Activated CD4-positive, alpha-beta T cell treated with anti-CD3 and anti-CD28 coated beads, Interleukin-2, amount 50 U/mL, for 1 hour (primary cell): ENCODE results near the gene POGZ.
"Not testable (repeated sequence)": the region's sequence is repeated elsewhere in the genome, so short reads cannot be mapped to it uniquely, and the experiment has no call there.

Experiments
- DNase-seq: peaks from one replicate; pipeline ENCODE4 v3.0.0-alpha.2; 2020

POGZ gene

DNA sequence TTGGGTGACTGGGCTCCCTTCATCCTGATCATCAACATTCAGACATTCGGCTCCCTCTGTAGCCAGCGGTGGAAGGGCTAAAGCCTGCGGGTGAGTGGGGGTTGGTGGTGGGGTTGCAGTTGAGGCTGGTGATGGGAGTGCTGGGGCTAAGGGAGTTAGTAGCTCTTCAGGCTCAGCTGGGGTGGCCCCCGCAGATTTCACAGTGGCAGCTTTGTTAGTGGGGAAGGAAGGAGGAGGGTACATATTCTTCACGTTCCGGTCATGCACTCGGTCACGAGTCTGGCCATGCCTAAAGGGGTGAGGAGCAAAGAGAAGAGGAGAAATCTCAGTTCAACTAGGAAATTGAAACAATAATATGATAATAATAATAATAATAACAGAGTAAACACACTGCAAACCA, 53.1 kb downstream of the POGZ start:
- DNase-seq = no peak

DNA sequence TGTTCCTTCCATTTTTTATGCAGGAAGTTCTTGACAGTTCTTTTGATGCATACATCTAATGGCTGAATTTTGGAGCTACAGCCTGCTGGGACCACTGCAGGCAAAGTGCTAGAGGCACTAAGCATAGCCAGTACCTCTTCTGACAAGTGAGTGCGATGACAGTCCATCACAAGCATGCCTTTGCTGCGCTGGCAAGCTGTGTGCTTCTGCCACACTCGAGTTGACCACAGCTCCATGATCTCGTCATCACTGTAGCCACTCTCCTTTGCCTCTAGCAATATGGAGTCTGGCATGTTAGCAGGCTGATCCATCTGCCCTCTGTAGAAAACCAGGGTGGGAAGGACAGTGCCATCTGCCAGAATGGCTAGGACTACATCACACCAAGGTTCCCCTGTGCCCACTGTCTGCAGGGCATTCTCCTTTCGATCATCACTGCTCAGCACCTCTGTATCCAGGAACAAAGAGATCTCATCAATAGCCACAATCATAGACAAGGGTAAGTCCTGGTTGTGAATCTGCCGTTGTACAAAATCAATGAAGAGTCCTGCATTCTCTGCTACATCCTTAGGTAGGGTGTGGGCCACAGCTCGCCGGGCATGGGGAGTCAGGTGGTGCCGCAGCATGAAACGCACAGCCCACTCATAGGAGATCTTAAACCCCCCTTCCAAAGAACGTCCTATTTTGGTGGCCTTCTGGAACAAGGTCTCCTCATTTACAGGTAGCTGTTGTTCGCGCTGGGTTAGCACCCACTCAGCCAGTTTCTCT, 53.9 kb downstream of the POGZ start:
- no peak for DNase-seq

DNA sequence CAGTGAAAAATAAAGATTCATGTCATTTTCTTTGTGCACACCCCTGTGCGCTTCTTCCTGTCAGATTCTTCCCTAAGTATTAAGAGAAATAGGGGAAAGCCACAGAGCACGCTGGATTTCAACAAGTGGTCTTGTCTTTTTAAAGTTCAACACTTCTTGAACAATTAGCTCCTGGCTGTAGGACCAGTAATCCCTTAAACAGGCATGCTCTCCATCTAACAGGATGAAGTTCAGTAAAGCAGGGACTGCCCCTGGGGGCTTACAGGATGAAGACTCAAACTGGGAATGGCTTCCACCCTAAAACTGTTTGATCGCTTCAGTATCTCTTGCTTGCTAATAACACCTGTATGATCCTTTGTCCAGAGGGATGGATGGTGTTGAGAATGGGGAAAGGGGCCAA, 55.7 kb downstream of the POGZ start:
- DNase-seq = no peak

DNA sequence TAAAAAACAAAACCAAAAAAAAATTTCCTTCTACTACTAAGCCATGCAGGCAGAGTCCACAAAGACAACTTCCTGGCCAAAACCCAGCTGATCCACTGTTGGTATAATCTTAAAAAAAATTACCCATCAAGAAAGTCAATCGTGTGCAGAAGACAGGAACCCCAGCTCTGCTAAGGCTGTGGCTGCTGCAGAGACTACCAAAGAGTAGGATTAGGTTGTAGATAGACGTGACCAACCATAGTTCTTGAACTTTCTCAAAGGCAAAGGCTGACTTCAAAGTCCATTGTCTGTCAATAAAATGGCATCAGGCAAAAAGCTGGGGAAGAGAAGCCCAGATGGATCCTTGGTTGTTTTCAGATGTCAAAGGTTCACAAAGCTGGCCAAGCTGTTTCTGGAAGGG, 56.5 kb downstream of the POGZ start:
- no peak for DNase-seq

DNA sequence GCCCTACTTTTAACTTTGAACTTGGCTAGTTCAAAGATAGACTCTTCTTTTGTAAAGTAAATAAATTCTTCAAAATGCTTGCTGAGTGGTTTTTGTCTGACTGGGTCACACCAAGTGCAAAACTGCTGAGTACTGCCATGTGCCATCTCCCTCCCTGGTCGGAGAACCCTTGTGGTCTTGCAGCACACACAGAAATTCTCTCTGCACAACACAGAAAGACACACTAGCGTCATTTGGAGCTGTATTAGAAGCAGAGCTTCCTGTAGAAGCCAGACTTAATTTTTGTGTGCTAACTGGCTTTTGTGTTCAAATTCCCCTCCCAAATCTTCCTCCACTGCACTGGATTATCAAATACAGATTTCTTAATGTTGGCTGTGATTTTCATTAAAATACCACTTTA, 57.4 kb downstream of the POGZ start:
- no peak for DNase-seq

DNA sequence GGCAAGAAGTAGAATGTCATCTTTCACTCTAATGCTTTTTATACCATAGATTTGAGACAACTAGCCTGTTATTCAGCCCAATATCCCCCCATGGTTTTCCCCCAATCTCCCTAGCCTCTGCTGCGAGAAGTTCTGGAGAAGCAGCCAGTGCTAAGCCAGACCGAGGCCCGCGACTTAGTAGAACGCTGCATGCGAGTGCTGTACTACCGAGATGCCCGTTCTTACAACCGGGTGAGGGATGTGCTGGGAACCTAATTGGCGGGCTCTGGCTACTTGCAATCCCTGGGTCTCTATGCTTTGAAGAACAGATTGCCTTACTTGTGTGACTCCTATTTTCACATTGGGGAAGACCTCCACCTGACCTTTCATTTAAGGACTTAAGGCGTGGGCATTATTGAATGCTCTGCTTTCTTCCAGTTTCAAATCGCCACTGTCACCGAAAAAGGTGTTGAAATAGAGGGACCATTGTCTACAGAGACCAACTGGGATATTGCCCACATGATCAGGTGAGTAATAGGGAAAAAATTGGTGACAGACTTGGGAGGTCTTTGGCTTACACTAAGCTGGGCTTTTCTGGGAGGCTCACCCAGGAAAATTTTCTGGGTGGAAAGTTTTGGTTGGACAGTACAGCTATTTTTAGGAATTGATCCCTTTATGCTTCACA, 58.0 kb downstream of the POGZ start:
- DNase-seq = no peak

DNA sequence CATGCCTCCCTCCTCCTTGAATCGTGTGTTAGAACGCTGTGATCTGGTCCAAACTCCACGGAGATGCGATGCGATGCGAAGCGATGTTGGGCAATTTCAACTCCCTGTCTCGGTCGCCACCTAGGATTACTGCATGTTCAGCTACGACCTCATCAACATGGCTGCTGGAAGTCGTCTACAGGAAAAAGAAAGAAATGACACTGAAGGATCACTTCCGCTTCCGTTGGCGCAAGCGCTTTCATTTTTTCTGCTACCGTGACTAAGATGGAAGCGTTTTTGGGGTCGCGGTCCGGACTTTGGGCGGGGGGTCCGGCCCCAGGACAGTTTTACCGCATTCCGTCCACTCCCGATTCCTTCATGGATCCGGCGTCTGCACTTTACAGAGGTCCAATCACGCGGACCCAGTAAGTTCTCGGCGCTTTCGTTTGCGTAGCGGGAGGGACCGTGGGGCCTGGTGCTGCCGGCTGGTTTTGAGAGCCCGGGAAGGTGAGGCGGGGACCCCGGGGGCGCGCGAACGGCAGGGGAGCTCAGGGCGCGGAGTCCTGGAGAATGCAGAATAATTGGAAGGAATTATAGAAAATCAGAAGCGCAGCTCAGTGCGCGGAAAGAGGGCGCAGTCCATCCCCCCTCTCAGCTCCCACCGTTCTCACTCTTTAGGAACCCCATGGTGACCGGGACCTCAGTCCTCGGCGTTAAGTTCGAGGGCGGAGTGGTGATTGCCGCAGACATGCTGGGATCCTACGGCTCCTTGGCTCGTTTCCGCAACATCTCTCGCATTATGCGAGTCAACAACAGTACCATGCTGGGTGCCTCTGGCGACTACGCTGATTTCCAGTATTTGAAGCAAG, 59.7 kb downstream of the POGZ start, which contains the start of gene PSMB4:
PSMB4 (plus strand) TSS at position 250 of the 848 bp plus-strand sequence; CDS start at position 265, 15 bp downstream.
- peak; percentile 71 for DNase-seq

DNA sequence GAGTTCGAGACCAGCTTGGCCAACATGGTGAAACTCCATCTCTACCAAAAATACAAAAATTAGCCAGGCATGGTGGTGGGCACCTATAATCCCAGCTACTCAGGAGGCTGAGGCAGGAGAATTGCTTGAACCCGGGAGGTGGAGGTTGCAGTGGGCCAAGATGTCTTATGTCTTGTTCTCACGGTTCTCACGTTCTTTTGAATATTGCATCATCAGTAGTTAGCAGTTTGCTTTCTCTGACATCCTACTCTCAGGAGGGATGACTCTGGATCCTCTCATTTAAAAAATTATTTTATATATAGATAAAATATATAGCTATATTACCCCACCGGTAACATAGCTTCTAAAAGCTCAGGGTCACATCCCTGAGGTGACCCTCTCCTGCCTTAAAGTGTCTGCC, 63.0 kb downstream of the POGZ start:
- not testable (repeated sequence) for DNase-seq

DNA sequence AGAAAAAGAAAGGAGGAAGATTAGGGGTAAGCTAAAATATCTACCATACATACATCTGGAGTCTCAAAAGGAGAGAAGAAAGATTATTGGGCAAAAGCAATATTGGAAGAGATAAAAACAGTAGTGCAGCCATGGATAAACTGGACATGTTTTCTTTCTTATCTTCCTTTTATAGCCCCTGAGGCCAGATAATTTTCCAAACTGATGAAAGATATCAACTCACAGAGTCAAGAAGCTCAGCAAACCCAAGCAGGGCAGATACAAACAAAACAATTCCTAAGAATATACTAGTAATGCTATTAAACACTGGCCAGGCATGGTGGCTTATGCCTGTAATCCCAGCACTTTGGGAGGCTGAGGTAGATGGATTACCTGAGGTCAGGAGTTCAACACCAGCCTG, 65.7 kb downstream of the POGZ start:
- DNase-seq = no peak

DNA sequence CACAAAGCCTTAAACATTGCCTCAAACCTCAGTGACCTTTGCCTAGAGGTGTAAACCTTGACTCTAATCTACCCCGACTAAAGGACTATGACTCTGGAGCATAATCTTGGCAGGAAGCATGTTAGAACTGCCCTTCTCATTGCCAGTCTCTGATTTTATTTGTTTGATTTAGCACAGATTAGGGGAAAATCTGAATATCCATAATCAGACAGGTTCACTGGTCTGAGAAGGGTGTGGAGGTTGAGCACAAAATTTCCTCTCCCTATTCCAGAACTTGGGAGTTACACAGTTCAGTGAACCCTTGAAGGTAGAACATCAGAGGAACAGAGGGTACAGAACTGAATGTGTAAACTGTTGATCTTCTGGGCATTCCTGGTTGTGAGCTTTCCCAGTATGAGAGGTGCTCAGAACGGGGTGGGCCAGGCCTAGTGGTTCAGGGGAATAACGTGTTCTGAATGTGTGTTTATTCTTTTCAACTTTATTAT, 68.2 kb downstream of the POGZ start:
- DNase-seq = no peak

DNA sequence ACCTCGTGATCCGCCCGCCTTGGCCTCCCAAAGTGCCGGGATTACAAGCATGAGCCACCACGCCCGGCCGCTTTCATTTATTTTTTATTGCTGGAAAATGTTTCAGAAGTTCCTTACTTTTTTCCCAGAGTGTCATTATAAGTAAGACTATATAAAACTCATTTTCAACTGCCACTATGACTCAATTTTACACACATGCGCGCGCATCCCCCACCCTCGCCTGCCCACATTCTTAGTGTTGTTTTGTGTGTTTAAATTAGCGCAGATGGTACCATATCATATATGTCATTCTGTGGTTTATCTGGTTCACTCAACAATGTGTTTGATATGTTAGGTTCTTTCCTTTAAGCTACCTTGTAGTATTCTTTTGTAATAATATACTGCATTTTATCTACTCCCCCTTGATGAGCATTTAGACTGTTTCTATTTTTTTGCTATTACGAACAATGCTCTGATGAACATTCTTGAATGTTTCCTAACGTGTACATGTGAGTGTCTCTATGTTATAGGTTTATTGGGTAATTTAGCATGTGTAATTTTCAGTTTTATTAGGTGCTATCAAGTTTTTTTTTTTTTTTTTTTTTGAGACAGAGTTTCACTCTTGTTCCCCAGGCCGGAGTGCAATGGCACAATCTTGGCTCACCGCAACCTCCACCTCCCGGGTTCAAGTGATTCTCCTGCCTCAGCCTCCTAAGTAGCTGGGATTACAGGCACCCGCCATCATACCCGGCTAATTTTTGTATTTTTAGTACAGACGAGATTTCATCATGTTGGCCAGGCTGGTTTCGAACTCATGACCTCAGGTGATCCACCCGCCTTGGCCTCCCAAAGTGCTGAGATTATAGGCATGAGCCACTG, 68.8 kb downstream of the POGZ start:
- not testable (repeated sequence) for DNase-seq

DNA sequence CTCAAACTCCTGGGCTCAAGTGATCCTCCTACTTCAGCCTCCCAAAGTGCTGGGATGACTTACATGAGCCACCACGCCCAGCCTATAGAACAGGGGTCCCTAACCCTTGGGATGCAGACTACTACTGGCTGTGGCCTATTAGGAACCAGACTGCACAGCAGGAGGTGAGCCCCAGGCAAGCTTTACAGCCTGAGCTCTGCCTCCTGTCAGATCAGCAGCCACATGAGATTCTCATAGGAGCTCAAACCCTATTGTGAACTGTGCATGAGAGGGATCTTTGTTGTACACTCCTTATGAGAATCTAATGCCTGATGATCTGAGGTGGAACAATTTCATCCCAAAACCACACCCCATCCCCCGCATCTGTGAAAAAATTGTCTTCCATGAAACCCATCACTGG, 73.3 kb downstream of the POGZ start:
- DNase-seq = no peak

DNA sequence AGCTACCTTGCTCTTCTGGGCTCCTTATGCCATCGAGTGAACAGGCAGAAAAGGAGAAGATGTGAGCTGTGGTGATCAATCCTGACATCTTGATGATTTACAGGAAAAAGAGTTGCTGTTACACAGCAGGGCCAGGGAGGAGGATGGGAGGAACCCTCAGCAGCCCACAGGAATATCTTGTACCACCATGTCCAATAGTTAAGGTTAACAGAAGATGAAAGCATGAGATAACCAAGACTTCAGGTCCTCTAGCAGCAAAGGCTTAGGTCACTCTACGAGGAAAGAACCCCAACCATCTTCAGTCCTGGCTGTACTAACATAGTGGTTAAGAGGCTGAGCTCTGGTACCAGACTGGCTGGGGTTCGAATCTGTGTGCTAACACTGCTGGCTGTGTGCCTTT, 74.7 kb downstream of the POGZ start:
- DNase-seq = no peak

DNA sequence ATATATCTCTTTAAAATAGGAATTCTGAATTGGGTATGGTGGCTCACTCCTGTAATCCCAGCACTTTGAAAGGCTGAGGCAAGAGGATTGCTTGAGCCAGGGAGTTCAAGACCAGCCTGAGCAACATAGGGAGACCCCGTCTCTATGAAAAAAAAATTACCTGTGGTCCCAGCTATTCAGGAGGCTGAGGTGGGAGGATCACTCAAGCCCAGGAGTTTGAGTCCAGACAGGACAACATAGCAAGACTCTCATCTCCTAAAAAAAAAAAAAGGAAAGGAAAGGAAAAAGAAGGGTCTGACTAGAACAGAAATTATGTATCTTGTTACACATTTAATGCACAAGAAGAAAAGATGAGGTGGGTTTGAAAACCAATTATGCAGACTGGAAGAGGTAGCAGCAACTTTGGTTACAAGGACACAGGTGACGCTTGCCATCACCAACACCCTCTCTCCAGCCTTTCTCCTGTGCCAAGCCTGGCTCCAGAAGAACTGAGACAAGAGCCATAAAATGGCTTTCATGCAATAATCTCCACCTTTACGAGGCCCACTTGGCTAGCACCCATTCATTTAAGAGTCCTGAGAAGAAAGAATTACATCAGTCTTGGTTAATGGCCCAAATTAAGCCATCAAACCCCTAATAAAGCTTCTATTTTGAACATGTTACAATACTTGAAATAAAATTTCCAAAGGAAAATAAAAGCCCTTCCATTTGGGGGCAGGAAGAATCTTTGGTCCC, 82.0 kb downstream of the POGZ start:
- no peak for DNase-seq

DNA sequence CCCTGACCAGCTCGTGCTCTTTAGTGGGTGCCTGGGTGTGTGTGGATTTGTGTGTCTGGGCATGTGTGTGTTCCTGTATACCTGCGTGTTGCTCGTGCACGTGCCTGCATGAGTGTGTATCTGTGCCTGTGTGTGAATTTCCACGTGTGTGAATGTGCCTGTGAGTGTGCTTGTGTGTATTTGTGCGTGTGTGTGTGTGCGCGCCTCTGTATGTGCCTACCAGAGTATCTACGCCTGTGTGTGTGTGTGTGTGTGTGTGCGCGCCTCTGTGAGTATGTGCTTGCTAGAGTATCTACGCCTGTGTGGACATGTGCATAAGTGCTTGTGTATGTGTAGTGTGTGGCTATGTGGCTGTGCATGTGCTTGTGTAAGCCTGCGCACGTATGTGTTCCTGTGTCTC, 86.1 kb downstream of the POGZ start:
- DNase-seq = no peak

DNA sequence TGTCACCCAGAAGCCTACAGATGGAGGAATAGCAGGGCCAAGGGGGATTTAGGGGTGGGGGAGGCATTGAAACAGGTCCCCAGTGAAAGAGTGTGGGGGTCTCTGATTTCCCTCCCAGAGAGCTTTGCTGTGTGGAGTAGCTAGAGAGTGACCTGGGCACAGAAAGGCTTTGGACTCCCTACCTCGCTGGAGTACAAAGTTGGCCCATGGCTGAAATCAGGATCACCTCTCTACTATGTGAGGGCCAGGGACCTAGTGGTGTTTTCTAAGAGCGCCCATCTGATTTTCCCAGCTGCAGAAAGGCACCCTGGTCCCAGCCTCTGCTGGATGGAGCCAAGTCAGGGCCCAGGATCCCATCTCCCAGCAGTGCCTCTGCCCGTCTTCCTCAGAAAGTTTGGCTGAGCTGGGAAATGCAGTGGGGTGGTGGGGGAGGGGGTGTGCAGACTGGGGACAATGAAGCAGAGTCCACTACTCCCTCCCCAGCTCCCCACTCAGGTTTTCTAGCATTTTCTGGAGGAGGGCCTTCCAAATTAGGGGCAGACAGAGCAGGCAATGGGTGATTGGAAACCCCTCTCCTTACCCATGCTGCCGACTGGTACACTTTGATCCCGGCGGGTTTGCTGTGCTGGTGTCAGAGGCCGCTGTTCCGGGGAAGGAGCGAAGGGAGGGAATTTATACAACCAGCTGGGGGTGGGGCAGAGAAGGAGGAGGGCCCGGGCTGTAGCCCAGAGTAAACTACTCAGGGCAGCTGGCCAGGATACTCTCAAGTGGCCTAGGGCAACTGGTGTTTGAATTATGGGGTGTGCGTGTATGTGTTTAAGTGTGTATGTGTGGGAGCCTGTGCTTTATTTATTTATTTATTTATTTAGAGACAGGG, 87.0 kb downstream of the POGZ start, which contains the start of gene SELENBP1:
SELENBP1 (minus strand) TSS at position 648 of the 877 bp plus-strand sequence; CDS start at position 584, 64 bp downstream.
- no peak for DNase-seq

DNA sequence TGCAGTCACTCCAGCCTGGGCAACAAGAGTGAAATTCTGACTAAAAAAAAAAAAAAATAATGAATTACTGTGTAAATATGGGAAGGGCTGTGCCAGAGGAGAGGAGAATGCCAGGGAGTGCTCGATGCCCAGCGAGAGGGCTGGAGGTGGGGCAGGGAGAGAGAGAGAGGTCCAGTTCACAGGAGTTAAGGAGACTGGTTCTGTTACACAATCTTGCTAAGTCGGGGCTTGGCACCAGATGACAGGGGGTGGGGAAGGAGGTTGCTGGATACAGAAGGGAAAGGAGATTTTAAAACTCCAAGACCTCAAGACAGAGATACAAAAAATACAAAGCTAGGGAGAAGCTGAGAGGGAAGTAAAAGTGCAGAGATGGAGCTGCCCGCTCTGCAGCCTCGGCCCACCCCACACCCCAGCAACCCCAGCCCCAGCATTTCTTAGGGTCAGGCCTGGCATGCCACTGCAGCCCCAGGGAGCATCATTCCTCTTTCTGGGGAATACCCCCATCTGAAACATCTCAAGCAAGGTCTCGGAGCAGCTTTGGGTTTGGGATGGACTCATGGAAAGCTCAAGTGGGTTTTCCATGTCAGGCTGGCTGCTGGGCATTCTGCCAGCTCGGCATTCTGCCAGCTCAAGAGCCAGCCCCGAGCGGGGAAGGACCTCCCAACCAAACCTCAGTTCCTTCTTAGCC, 87.8 kb downstream of the POGZ start:
- no peak for DNase-seq

DNA sequence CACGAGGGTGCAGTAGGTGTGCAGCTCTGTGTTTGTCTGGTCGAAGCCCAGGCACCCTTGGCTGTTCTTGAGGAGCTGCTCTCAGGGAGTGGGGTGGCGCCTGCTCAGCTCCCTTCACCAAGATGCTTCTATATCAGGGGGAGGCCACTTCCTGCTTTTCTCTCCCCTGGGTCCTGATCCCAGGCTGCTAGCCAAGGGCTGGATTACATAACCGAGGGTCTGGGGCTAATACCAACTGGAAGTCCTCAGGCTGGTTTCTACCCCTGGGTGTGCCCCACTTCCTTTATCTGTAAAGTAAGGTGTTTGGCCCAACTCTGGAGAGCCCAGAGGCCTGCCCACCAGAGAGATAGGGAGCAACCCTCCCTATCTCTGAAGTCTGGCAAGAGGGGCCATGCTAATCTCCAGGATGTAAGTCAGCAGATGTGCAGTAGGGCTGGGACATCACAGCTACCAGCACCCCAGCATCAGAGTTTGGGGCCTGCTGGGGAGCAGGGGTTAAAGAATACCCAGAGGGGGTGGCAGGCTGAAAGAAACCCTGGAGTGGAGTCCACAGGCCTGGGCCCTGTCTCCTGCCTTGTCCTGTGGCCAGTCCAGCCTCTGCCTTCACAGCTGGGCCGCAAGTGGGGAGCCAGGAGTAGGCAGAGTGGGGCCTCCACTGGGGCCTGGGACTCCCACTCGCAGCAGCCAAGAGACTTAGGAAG, 88.9 kb downstream of the POGZ start:
- no peak for DNase-seq

DNA sequence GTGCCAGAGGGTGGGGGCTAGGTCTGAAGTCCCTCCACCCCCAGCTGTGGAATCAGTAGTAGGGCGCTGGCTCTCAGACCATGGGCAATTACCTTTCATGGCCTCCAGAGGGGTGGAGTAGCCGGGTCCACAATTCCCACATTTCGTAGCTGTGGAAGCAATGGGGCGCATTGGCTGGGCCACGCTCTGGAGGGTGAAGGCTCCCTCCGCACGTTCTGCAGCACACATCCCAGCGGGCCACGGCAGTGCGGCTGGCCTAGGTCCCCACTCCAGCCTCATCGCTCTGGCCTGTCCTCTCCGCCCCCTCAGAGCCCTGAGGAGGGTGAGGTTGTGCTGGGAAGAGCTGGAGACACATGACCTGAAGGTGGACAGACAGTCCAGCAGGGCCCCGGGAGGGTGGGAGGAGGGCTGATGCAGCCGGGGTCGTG, 89.7 kb downstream of the POGZ start:
- no peak for DNase-seq
